HFFc6 (cell line): ENCODE results near the gene SLC35A3. TPM values are rescaled to one million over a fixed set of nuclear protein-coding genes. Genes with fewer than 3 reads are reported as not detected.

ENCODE experiments used
- DNase-seq: peaks from one replicate; pipeline ENCODE4 v3.0.0-alpha.2; 2018
- H3K27ac Mint-ChIP-seq: 2 replicates; pipeline ENCODE4 v1.8.0; 2020; ENCODE audit warnings: mild to moderate bottlenecking, mixed read lengths
- H3K27me3 Mint-ChIP-seq: 2 replicates; pipeline ENCODE4 v1.8.0; 2021; ENCODE audit warnings: mild to moderate bottlenecking, moderate library complexity, mixed read lengths; ENCODE audit not compliant: insufficient read depth
- H3K36me3 Mint-ChIP-seq: 2 replicates; pipeline ENCODE4 v1.8.0; 2021; ENCODE audit warnings: low read depth, mixed read lengths
- H3K4me1 Mint-ChIP-seq: 2 replicates; pipeline ENCODE4 v1.8.0; 2020; ENCODE audit warnings: low read depth, mixed read lengths
- H3K4me3 Mint-ChIP-seq: 2 replicates; pipeline ENCODE4 v1.8.0; 2020; ENCODE audit warnings: mild to moderate bottlenecking, moderate library complexity, mixed read lengths
- H3K9me3 Mint-ChIP-seq: 2 replicates; pipeline ENCODE4 v1.8.0; 2020; ENCODE audit warnings: mild to moderate bottlenecking, mixed read lengths
- CTCF ChIP-seq: fragments of 200-600 bp; sonication (generic); IDR thresholded peaks from 2 replicates; pipeline ENCODE4 v1.5.0; 2021; ENCODE audit warnings: antibody characterized with exemption, mild to moderate bottlenecking
- total RNA-seq, 6 experiments: library from RNA; stranded (reverse); fragmentation: NEBNext Ultra II Directional; extraction: Animal tissue kit (Norgen Biotek cat#: 25700); gene quantifications; 2 replicates in 1 of 6; 3 replicates in 5 of 6; pipeline ENCODE4 v1.2.3, GENCODE V29; 2021

SLC35A3 gene
- total RNA-seq, 6 experiments from 2014 or later = 16.4 to 30.8 (median 25.2) TPM

- no peaks in the 10 kb centered on the region for H3K9me3 Mint-ChIP-seq
- no peak for DNase-seq
- TF ChIP-seq CTCF = no peak
These were observed 106.5 kb downstream of the SLC35A3 start for GRCh38 chr1:100076319-100076718.

GRCh38 chr1:100076744-100077143, 106.9 kb downstream of the SLC35A3 start:
- H3K27me3 Mint-ChIP-seq = no peaks in the 10 kb centered on the region
- H3K36me3 Mint-ChIP-seq = peaks cover 34% of the 10 kb centered on the region
- no peak for TF ChIP-seq CTCF
- DNase-seq = no peak
- no peaks in the 10 kb centered on the region for H3K9me3 Mint-ChIP-seq
- no peak overlapping the region for H3K4me3 Mint-ChIP-seq
- H3K4me1 Mint-ChIP-seq = peaks cover 5% of the 10 kb centered on the region
- no peak overlapping the region for H3K27ac Mint-ChIP-seq

More at GRCh38 chr1:100076319-100076718, 106.5 kb downstream of the SLC35A3 start:
- Mint-ChIP-seq H3K4me1 (peaks cover 5% of the 10 kb centered on the region), H3K27ac (no peak overlapping the region), H3K36me3 (peaks cover 38% of the 10 kb centered on the region), H3K4me3 (no peak overlapping the region), H3K27me3 (peaks cover 1% of the 10 kb centered on the region; the same call in 1 of the 2 replicates)

- H3K9me3 Mint-ChIP-seq = no peaks in the 10 kb centered on the region
- H3K27ac Mint-ChIP-seq = no peak overlapping the region
- H3K27me3 Mint-ChIP-seq = no peaks in the 10 kb centered on the region
- no peak overlapping the region for H3K4me3 Mint-ChIP-seq
- peaks cover 34% of the 10 kb centered on the region for H3K36me3 Mint-ChIP-seq
- no peak for DNase-seq
- no peak for TF ChIP-seq CTCF
- H3K4me1 Mint-ChIP-seq = peaks cover 5% of the 10 kb centered on the region
These were observed 107.7 kb downstream of the SLC35A3 start for GRCh38 chr1:100077531-100077930.

- no peak for TF ChIP-seq CTCF
- H3K4me3 Mint-ChIP-seq = no peak overlapping the region
- H3K36me3 Mint-ChIP-seq = peaks cover 20% of the 10 kb centered on the region
- H3K27ac Mint-ChIP-seq = no peak overlapping the region
- H3K27me3 Mint-ChIP-seq = no peaks in the 10 kb centered on the region
- no peaks in the 10 kb centered on the region; the same call in 1 of the 2 replicates for H3K4me1 Mint-ChIP-seq
- H3K9me3 Mint-ChIP-seq = no peaks in the 10 kb centered on the region
- DNase-seq = no peak
These were observed 110.5 kb downstream of the SLC35A3 start for GRCh38 chr1:100080331-100080730.

Other genes with a start within 250 kb of the SLC35A3 start
- gene FRRS1, start 203.4 kb upstream of the SLC35A3 start, total RNA-seq = 1 to 10 TPM in 1 of 6 experiments, under 1 TPM in 5; 0.22 to 1.1 (median 0.41) TPM
- 1 to 10 TPM; 5.8 to 8.2 (median 7.2) TPM for gene AGL, start 119.6 kb upstream of the SLC35A3 start, total RNA-seq
- 1 to 10 TPM; 2.8 to 4.8 (median 4.2) TPM for gene SASS6, start 162.9 kb downstream of the SLC35A3 start, total RNA-seq
- gene TRMT13, start 163.2 kb downstream of the SLC35A3 start, total RNA-seq = 10 to 100 TPM in 5 of 6 experiments, 1 to 10 TPM in 1; 9.9 to 13.0 (median 12.0) TPM
- gene LRRC39, start 208.3 kb downstream of the SLC35A3 start, total RNA-seq = under 1 TPM in 4 of 6 experiments, not detected in 2; 0.14 to 0.23 (median 0.15) TPM